Activated gamma-delta T cell (primary cell): ENCODE measurements around the gene KCNIP3.
"Not testable (repeated sequence)": the region's sequence is repeated elsewhere in the genome, so short reads cannot be mapped to it uniquely, and the experiment has no call there.

ENCODE experiments used
- DNase-seq: peaks from one replicate; lab custom pipeline; 2025; lab: John Stamatoyannopoulos, UW

Gene KCNIP3

DNA sequence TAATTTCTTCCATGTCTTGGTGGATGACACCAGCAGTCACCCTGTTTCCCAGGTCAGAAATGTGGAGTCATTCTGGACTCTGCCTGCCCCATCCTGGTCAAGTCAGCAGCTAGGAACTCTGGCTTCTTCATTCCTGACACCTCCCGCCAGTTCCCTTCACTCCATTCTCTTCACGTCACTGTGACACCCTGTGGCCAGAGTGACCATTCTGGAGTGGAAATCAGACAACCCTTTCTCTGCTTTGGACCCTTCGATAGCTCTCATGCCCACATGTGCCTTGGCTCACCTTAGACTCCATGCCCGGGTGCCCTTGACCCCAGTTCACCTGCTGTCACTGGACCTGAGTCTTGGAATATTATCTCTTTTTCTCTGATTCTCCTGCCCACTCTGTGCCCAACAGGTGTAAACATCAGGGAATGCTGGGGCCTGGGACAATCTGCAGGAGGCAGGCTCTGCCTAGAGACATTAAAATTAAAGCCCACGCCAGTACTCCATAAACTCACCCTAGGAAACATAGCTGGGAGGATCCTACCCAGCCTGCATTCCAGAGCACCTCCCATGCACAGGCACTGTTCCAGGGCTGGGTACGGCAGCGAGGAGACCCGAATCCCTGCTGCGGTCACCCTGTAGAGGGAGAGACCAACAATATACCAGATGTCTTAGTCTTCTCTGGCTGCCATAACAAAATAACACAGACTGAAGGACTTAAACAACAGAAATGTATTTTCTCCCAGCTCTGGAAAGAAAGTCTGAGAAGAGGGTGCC, 64.3 kb downstream of the KCNIP3 start:
- no peak for DNase-seq

DNA sequence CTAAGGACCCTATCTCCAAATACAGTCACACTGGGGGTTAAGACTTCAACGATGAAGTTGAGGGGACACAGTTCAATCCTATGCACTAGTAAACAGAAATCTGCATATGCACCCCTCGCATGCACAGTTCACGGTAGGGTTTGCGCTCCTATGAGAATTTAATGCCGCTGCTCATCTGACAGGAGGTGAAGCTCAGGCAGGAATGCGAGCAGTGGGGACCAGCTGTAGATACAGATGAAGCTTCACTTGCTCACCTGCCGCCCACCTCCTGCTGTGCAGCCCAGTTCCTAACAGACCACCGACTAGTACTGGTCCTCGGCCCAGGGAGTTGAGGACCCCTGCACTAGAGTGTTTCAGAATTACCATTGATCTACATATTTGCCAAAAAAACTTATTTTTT, 65.3 kb downstream of the KCNIP3 start:
- DNase-seq: no peak

DNA sequence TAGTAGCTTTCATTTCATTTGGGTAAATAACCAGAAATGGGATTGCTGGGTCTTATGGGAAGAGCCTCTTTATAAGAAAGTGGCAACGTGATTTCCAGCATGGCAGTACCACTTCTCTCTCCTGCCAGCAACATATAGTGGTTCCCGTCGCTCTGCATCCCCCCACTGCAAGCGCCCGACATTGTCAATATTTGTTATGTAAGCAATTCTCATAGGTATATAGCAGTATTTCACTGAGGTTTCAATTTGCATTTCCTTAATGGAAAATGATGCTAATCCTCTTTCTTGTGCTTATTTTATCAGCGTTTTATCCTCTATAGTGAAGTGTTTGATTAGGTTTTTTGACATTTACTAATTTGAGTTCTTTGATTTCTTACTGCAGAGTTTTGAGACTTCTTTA, 69.4 kb downstream of the KCNIP3 start:
- no peak for DNase-seq

DNA sequence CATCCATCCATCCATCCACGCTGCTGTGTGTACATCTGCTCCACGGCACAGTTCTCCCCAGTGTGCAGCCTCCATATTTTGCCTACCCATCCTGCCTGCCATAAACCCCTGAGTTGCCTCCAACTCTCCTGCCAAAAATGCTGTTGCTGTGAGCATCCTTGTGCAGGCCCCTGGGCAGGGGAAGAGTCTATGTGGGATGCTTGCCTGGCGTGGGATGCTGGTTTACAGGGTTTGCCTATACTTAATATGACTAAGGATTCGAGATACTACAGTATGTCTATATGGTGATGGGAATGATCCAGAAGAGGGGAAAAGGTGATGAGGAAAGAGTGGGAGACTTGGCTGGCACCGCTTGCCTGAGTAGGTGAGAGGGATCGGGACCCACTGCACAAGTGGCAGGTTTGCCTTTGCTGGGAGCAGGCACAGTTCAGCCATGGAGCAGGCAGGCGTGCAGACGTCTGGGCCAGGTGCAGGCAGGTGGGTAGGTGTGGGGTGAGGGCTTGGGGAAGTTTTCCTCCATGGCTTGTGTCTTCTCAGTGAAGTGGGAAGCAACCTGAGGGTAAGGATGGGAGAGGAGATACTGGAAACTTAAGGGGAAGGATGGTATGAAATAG, 75.2 kb downstream of the KCNIP3 start:
- no peak for DNase-seq

DNA sequence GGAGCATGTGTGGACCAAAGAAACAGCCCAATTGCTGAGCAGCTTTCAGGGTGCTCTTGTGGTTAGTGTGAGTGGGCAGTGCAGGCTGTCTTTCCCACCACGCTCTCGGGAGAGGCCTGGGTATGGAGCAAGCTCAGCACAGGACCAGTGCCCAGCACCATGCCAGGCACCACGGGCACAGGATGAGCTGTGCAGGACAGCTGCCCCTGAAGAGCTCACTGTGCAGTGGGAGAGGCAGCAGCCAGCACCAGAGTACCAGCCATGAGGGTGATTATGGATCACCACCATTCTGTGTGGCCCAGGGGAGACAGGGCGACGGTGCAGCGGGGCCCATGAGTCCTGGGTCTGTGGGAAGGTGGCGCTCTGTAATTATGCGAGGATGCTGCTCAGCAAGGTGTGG, 75.7 kb downstream of the KCNIP3 start:
- DNase-seq: no peak

DNA sequence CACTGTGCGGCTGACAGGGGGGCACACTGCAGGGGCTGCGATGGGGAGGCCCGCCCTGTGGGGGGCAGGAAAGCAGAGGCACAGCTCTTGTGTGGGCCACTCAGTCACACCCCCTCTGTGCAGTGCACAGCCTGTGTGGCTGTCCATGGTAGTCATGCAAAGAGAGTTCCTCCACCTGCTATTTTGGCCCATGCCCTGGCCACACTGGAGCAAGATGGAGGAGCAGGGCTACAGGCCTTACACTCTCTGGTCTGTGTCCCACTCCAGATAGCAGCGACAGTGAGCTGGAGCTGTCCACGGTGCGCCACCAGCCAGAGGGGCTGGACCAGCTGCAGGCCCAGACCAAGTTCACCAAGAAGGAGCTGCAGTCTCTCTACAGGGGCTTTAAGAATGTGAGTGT, 76.9 kb downstream of the KCNIP3 start:
- DNase-seq: no peak

DNA sequence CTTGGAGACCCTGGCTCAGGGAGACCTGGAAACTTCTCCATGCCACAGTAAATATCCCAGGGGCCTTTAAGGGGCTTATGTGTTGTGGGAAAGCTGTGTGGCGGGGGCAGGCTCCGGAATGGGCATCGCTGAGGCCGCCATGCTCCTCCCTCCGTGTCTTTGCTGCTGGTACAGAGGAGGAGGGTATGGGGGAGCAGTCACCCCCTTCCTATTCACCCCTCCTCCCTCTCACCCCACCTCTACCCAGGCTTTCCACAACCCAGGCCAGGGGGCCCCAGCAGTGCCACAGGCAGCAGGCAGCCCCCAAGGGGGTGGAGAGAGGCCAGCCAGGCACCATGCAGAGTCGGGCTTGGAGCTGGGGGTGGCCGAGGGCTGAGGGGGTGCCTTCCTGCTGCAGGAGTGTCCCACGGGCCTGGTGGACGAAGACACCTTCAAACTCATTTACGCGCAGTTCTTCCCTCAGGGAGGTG, 77.3 kb downstream of the KCNIP3 start:
- no peak for DNase-seq

DNA sequence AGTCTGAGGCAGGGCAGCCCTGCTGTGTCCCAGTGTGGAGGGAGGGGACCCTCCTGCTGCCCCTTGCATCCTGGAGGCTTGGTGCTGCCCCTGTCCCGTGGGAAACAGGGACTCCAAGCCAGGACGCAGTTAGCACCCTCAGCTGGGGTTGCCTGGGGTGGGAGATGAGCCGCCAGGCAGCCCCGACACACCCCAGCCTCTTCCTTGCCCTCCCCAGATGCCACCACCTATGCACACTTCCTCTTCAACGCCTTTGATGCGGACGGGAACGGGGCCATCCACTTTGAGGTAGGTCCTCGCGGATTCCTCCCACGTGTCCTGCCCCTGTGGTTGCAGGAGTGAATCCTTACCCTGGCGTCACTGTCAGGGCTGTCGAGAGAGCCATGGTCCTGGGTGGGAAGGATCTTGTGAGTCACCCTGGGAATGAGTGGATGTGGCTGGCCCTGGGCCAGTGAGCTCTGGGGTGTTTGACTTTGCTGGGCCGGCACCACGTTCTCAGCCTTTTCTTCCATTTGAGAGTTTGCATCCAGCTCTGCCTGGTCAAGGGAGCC, 77.8 kb downstream of the KCNIP3 start:
- DNase-seq: no peak

DNA sequence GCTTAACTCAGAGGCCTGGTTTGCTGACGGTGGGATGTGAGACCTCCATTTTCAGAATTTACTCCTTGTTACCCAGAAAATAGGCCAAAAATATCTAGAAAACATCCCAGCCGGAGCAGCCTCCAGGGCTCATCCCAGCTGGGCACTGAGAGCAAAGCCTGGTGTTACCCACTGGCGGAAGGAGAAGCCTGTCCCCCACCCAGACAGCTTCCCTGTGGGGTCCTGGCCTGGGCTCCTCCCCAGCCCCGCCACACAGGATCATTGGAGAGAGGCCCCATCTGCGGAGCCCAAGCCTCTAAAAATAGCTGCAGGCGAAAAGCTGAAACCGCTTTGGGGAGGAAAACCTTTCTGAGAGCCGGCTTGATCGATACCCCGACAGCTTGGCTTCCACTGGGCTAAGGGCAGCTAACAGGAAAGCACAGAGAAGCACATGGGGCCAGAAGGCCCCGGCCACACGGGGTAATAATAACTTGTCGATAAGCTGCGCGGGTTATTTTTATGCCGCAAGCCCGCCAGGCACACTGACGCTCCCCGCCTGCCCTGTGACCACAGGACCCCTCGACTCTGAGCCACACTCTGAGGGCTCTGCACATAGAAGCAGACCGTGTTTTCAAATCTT, 78.5 kb downstream of the KCNIP3 start:
- no peak for DNase-seq

DNA sequence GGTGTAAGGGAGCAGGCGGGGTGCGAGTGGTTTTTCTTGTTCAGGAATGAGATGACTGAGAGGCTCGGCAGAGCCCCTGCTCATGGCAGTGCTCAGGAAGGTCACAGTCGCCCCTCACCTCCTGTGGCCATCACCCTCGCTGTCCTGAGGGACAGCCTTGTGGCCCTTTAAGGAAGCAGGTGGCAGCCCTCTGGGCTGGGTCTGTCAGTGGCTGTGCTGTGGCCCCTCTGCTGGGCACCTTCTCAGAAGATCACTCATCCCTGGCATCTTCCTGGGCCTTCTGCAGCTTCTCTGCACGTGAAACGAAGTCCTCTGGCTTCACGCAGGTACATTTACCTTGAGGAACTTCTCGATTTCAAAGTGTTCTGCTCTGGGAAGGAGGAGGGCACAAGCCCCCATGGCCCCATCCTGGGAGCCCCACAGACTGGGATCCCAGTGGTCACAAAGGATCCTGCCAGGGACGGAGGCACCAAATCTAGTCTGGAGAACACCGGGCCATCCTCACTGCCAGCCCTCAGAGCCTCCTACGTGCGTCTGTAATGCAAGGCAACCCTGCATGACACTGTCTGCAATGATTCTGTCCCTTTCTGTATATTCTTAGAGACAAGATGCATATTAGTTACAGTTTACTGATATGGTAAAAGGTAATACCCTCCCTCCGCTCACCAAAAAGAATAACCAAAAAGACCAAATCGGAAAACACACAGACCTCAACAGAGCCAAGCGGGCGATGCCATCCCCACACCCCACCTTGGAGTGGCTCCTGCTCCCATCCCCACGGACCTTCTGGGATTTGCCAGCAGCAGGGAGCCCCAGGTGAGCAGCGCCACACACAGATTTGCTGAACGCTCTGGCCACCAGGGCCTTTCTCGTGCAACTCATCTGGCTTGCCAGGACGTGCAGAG, 79.4 kb downstream of the KCNIP3 start:
- DNase-seq: no peak

DNA sequence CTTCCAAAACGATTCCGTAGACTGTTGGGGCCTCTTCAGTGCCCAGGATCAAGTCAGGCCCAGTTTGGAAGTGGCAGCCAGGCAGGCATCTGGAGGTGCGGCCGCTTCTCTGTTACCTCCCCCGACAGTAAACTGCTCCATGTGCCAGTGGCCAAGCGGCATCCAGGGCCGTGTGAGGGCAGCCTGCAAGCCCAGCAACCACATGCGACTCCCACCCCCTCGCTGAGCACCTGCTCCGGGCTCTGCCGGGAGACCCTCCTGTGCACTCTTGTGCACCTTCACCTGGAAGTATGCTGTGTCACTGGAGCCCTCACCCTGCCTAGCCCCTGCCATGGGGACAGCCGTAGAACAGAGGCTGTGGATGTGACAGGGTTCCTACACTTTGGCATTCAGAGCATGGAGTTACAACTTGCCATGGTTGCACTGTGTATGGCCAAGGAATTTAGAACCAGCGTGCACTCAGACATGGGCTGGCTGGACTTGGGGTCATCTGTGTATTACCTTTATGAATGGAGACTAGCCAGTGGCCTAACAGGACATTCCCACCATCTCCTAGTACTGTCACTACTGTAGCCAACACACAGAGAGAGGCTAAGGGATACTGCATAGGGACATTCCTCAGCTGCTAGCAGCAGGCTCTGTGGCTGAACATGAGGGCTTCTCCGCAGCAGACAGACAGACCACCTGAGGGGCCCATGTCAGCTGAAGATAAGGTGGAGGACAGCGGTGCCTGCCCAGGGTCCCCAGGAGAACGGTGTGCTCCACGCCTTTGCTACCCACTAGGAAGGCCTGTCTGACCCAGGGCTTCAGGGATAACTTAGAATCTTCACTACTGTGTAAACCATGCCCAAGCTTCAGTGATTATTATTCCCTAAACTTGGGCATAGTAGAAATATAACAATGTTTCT, 80.3 kb downstream of the KCNIP3 start:
- no peak for DNase-seq

DNA sequence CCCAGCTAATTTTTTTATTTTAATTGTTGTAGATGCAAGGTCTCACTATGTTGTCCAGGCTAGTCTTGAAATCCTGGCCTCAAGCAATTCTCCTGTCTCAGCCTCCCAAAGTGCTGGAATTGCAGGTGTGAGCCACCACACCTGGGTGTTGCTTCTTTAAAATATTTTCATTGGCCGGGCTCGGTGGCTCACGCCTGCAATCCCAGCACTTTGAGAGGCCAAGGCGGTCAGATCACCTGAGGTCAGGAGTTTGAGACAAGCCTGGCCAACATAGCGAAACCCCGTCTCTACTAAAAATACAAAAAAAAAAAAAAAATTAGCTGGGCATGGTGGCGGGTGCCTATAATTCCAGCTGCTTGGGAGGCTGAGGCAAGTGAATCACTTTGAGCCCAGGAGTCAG, 81.1 kb downstream of the KCNIP3 start:
- DNase-seq: not testable (repeated sequence)

DNA sequence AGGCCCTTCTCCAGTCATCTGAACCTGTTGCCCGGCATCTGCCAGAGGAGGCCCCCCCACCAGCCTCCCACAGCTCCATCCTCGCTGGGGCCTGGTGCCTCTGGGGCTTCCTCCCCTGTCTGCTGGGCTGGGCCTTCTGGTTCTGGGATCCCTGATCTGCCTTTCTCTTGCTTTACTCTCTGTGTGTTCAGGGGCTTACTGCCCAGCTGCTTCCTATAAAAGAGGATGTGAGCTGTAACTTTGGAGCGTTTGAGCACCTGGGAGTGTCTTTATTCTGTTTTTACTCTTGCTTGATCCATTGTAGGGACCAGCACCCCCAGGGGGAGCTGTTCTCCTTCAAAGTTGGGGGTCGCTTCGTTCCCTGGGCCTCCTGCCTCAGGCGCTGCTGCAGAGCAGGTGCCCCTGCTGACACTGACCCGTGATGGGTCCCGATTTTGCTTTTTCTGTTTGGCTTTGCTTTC, 82.3 kb downstream of the KCNIP3 start:
- no peak for DNase-seq

DNA sequence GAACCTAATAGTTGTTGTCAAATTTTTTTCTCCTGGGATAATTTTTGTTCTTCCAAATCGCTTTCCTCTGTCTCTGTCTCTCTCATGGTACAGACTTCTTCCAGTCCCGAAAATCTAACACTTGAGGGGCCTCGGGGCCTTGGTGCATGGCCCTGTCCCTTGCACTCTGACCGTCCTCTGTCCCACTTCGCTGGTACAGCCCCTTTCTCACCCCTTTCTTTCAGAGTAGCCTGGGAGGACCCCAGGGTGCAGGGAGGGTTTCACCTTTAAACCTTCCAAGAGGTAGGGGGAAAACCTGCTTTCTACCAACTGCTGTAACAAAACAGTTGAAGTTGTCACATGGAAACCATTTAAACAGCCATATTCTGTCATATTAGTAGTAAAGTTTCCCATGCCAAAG, 83.1 kb downstream of the KCNIP3 start:
- DNase-seq: no peak

DNA sequence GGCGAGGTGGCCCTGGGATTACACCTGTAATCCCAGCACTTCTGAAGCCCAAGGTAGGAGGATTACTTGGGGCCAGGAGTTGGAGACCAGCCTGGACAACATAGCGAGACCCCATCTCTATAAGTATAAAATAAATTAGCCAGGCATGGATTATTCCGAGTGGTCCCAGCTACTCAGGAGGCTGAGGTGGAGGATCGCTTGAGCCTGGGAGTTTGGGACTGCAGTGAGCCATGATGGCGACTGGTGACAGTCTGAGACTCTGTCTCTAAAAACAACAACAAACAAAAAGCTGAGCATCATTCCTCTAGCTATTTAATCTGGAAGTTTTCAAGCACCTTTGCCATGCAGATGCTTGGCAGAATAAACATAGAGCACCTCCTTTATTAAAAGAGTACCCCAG, 83.6 kb downstream of the KCNIP3 start:
- DNase-seq: no peak

DNA sequence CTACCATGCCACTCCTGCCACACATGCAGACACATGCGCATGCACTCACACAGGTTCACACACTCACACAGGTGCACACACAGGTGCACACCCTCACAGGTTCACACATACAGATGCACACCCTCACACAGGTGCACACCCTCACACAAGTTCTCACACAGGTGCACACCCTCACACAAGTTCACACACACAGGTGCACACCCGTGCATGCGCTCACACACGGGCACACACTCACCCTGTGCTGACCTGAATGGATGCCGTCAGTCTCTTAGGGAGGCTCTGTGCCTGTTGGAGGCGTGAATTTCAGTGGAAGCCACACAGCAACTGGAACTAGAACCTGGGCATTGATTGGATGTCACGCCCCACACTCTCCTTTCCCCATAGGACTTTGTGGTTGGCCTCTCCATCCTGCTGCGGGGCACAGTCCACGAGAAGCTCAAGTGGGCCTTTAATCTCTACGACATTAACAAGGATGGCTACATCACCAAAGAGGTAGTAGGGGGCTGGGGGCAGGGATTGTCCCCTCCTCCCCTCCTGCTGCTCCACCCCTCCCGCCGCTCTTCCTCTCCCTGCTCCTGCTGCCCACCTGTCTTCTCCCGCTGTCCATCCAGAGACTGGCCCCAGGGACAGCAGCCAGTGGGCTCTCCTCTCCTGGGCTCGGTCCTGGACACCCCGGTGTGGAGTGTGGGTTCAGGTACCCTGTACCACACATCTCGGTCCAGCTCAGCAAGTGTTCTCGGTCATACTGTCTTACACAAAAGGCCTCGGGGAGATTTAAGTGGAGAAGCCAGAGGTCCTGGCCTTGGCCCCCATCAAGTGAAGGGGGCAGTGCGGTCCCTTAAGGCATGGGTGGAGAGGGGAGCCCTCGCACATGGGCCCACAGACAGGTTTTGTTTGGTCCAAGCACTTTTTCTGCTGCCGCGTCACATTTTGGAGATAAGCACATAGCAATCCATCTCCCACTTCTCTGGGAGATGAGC, 84.4 kb downstream of the KCNIP3 start:
- no peak for DNase-seq

DNA sequence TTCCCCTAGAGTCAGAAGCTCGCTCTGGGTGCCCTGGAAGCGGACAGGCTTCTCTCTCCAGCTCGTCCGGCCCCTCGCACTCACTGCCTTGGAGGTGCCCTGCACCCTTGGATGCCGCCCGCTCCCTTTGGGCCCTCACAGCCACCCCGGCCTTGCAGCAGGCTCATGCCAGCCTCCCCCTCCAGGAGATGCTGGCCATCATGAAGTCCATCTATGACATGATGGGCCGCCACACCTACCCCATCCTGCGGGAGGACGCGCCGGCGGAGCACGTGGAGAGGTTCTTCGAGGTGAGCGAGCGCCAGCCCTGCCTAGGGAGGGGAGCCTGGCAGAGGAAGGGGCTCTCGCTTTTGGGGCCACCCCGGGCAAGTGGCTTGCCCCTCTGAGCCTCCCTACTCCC, 85.0 kb downstream of the KCNIP3 start:
- DNase-seq: no peak

DNA sequence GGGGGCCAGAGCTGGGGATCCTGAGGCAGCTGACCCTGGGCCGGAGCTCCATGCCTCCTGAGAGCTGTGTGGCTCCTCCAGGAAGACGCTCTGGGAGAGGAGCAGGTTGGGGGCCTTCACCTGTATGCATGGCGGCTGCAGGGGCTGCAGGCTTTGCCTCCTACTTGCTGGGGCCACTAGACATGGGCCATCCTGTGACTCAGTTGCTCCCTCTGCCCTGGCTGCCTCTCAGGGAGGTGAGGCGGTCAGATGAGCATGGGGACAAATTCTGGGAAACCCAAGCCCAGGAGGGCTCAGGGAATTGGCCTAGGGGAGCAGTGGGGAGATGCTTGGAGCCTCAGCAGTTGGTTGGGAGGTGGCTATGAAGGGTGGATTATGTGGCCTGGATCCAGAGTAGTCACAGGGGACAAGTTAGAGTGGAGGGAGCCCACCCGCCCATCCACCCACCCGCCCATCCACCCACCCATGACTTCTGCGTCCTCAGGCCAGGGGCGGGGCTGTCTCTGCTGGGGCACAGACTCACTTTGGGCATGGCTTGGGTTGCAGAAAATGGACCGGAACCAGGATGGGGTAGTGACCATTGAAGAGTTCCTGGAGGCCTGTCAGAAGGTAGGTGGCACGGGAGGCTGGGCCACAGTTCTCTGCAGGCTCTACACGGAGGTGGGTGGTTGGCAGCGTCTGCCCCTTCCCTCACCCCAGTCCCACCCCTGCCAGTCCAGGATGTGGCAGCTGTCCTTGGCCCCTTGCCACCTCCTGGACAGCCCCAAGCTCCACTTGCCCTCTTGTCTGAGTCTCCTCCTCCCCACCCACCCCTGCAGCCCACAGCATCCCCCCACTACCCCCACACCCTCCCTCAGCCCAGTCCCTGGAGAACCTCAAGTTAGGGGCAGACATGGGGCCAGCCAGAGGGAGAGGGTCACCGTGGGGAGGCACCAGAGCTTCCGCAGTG, 85.8 kb downstream of the KCNIP3 start:
- DNase-seq: no peak
